GM23338 (cell line): ENCODE results near the gene SLC12A6.

Experiments
- CREB1 ChIP-seq: fragments of 250-450 bp; sonication (Bioruptor Pico); IDR thresholded peaks from 2 replicates; pipeline ENCODE4 v1.5.0; 2020; ENCODE audit warnings: low read depth, mild to moderate bottlenecking, moderate library complexity
- ETS1 ChIP-seq: IDR thresholded peaks from 2 replicates; pipeline ENCODE4 v1.6.1; 2016; ENCODE audit warnings: antibody characterized with exemption
- EZH2 ChIP-seq: fragments of 200-600 bp; sonication (generic); IDR thresholded peaks from one replicate; pipeline ENCODE4 v1.8.0; 2017; ENCODE audit warnings: antibody characterized with exemption, mild to moderate bottlenecking, low read depth; ENCODE audit not compliant: unreplicated experiment
- POLR2AphosphoS5 ChIP-seq: IDR thresholded peaks from 2 replicates; pipeline ENCODE4 v1.6.1; 2016; ENCODE audit warnings: antibody characterized with exemption, low read depth
- TF ChIP-seq, protein P1 (sequence below), 2 experiments: fragments of 200-600 bp in 1 of 2; sonication (generic) in 1 of 2; conservative IDR thresholded peaks; 2 replicates each; pipeline versions ENCODE4 v1.5.1 to v1.6.1; 2016 to 2017; ENCODE audit warnings: antibody characterized with exemption in 2 of 2, low read depth in 2 of 2, mild to moderate bottlenecking in 2 of 2, moderate library complexity in 1 of 2
- TF ChIP-seq, protein P2 (sequence below): IDR thresholded peaks from one replicate; pipeline ENCODE4 v1.6.1; 2018; ENCODE audit warnings: antibody characterized with exemption; ENCODE audit not compliant: unreplicated experiment

DNA sequence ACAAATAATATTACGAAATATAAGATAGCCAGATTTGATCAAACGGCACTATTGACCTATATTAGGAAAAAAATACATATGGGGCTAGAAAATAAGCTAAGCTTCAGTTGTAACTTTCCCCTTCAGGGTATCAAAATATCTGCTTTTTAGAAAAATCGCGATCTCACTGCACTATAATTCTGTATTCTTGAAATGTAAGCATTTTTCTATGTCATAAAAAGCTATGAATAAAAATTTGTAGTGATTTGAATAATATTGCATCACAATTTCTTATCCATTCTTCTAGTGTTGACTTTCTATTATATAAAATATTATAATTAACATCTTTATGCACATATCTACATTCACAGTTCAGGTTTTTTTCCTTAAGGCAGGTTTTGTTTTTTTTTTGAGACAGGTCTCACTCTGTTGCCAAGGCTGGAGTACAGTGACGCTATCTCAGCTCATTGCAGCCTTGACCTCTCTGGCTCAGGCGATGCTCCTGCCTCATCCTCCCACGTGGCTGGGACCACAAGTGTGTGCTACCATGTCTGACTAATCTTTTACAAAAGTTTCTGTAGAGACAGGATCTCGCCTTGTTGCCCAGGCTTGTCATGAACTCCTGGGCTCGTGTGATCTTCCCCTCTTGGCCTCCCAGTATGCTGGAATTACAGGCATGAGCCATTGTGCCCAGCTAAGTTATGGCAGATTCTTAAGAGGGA, 91.2 kb downstream of the SLC12A6 start:
- TF ChIP-seq, protein P1, sequence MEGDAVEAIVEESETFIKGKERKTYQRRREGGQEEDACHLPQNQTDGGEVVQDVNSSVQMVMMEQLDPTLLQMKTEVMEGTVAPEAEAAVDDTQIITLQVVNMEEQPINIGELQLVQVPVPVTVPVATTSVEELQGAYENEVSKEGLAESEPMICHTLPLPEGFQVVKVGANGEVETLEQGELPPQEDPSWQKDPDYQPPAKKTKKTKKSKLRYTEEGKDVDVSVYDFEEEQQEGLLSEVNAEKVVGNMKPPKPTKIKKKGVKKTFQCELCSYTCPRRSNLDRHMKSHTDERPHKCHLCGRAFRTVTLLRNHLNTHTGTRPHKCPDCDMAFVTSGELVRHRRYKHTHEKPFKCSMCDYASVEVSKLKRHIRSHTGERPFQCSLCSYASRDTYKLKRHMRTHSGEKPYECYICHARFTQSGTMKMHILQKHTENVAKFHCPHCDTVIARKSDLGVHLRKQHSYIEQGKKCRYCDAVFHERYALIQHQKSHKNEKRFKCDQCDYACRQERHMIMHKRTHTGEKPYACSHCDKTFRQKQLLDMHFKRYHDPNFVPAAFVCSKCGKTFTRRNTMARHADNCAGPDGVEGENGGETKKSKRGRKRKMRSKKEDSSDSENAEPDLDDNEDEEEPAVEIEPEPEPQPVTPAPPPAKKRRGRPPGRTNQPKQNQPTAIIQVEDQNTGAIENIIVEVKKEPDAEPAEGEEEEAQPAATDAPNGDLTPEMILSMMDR (conservative IDR thresholded peaks at IDR 0.05; ENCODE audit: low read depth in 2 of 2), result no peak
- TF ChIP-seq, protein P2, sequence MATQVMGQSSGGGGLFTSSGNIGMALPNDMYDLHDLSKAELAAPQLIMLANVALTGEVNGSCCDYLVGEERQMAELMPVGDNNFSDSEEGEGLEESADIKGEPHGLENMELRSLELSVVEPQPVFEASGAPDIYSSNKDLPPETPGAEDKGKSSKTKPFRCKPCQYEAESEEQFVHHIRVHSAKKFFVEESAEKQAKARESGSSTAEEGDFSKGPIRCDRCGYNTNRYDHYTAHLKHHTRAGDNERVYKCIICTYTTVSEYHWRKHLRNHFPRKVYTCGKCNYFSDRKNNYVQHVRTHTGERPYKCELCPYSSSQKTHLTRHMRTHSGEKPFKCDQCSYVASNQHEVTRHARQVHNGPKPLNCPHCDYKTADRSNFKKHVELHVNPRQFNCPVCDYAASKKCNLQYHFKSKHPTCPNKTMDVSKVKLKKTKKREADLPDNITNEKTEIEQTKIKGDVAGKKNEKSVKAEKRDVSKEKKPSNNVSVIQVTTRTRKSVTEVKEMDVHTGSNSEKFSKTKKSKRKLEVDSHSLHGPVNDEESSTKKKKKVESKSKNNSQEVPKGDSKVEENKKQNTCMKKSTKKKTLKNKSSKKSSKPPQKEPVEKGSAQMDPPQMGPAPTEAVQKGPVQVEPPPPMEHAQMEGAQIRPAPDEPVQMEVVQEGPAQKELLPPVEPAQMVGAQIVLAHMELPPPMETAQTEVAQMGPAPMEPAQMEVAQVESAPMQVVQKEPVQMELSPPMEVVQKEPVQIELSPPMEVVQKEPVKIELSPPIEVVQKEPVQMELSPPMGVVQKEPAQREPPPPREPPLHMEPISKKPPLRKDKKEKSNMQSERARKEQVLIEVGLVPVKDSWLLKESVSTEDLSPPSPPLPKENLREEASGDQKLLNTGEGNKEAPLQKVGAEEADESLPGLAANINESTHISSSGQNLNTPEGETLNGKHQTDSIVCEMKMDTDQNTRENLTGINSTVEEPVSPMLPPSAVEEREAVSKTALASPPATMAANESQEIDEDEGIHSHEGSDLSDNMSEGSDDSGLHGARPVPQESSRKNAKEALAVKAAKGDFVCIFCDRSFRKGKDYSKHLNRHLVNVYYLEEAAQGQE, result no peak
- TF ChIP-seq EZH2 (no peak), CREB1 (CRISPR knock-in tag) (no peak), POLR2AphosphoS5 (no peak), ETS1 (no peak)
